ENCODE data around the gene TMEM238.

DNA sequence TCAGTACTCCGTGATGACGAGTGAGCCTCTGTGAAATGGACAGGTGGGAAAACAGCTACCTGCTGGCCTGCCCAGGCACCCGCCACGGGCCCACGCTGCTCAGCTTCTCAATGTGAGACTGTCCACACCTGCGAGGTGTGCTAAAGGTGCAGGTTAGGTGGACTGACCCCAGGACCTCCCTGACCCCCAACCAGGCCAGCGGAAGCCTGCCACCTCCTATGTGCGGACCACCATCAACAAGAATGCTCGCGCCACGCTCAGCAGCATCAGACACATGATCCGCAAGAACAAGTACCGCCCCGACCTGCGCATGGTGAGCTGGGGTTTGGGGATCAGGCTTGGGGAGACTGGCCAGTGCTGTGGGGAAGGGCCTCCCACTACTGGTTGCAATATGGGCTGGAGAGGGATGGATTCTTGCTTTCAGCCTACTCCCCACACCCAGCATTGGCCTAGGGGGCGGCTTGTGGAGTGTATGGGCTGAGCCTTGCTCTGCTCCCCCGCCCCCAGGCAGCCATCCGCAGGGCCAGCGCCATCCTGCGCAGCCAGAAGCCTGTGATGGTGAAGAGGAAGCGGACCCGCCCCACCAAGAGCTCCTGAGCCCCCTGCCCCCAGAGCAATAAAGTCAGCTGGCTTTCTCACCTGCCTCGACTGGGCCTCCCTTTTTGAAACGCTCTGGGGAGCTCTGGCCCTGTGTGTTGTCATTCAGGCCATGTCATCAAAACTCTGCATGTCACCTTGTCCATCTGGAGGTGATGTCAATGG lies 3.8 kb upstream of the TMEM238 start:
- TF ChIP-seq GATA2 (IDR thresholded peaks at IDR 0.05; ENCODE audit: low read depth, low read length) (no peak), GATA3 (IDR thresholded peaks at IDR 0.05; ENCODE audit: low read depth, low read length) (no peak)
